Activated B cell treated with CpG ODN at 0.5 μM for 24 hours (primary cell): ENCODE measurements around the gene ADGRF1. TPM values are rescaled to one million over a fixed set of nuclear protein-coding genes. Genes with fewer than 3 reads are reported as not detected.

Source experiments
- ATAC-seq: fragments of 200-7000 bp; cut with Tn5 transposase; one replicate; pipeline ENCODE4 v1.10.0; 2021; ENCODE audit warnings: low read depth, mild to moderate bottlenecking, moderate library complexity
- CTCF ChIA-PET: fragments of 350-600 bp; sonication (Branson Sonifier 250); formaldehyde crosslinking; loops from one replicate; lab custom pipeline; 2021; ENCODE audit warnings: antibody characterized with exemption; lab: Charles Lee
- POLR2A ChIA-PET: fragments of 350-600 bp; sonication (Branson Sonifier 250); formaldehyde crosslinking; loops from one replicate; lab custom pipeline; 2021; ENCODE audit warnings: antibody characterized with exemption; lab: Charles Lee
- DNase-seq: peaks from one replicate; pipeline ENCODE4 v3.0.0; 2022
- H3K27ac Mint-ChIP-seq: one replicate; pipeline ENCODE4 v1.8.0; 2020; ENCODE audit warnings: mixed read lengths
- H3K27me3 Mint-ChIP-seq: one replicate; pipeline ENCODE4 v1.8.0; 2021; ENCODE audit warnings: mixed read lengths
- H3K36me3 Mint-ChIP-seq: one replicate; pipeline ENCODE4 v1.8.0; 2021; ENCODE audit warnings: low read depth, mixed read lengths
- H3K4me1 Mint-ChIP-seq: one replicate; pipeline ENCODE4 v1.8.0; 2021; ENCODE audit warnings: mixed read lengths
- H3K4me3 Mint-ChIP-seq: one replicate; pipeline ENCODE4 v1.8.0; 2020; ENCODE audit warnings: mild to moderate bottlenecking, mixed read lengths
- H3K9me3 Mint-ChIP-seq: one replicate; pipeline ENCODE4 v1.8.0; 2020; ENCODE audit warnings: mixed read lengths
- CTCF ChIP-seq: fragments of 200-600 bp; IDR thresholded peaks from one replicate; pipeline ENCODE4 v1.8.0; 2022; ENCODE audit warnings: antibody characterized with exemption, mild to moderate bottlenecking
- intact Hi-C: fragments of 100-400 bp; cut with micrococcal nuclease; formaldehyde crosslinking; loops from one replicate; pipeline ENCODE4 v1.15.1; 2024
- total RNA-seq: library from RNA; stranded (reverse); gene quantifications from 2 replicates; pipeline ENCODE4 v1.2.3, GENCODE V29; 2022

ADGRF1 gene
- total RNA-seq, 1 donor from 2014 or later = not detected

- peaks cover 4% of the 10 kb centered on the region for H3K27me3 Mint-ChIP-seq
- no peaks in the 10 kb centered on the region for H3K9me3 Mint-ChIP-seq
- H3K27ac Mint-ChIP-seq = no peak overlapping the region
- no peaks in the 10 kb centered on the region for H3K4me1 Mint-ChIP-seq
- no peak for ATAC-seq
- no peaks in the 10 kb centered on the region for H3K36me3 Mint-ChIP-seq
- no peak overlapping the region for H3K4me3 Mint-ChIP-seq
- ChIA-PET POLR2A (no interaction called here), CTCF (no interaction called here)
- no peak for DNase-seq
- TF ChIP-seq CTCF = no peak
- intact Hi-C loops = no loop called here
Measured at GRCh38 chr6:47029865-47030561, 12.1 kb downstream of the ADGRF1 start.

GRCh38 chr6:47028835-47029360 lies 13.2 kb downstream of the ADGRF1 start:
- intact Hi-C loops = no loop called here
- ATAC-seq = no peak
- CTCF ChIA-PET = no interaction called here

GRCh38 chr6:47027315-47027714 lies 14.8 kb downstream of the ADGRF1 start:
- TF ChIP-seq CTCF = no peak
- Mint-ChIP-seq H3K36me3 (no peaks in the 10 kb centered on the region), H3K9me3 (no peaks in the 10 kb centered on the region), H3K27ac (no peak overlapping the region), H3K4me1 (no peaks in the 10 kb centered on the region), H3K27me3 (no peaks in the 10 kb centered on the region), H3K4me3 (no peak overlapping the region)
- intact Hi-C loops = no loop called here
- ChIA-PET POLR2A (no interaction called here), CTCF (no interaction called here)
- ATAC-seq (no peak), DNase-seq (no peak)

More at GRCh38 chr6:47028835-47029360, 13.2 kb downstream of the ADGRF1 start:
- H3K27ac Mint-ChIP-seq = no peak overlapping the region
- H3K4me1 Mint-ChIP-seq = no peaks in the 10 kb centered on the region
- POLR2A ChIA-PET = no interaction called here
- H3K36me3 Mint-ChIP-seq = no peaks in the 10 kb centered on the region
- no peak for TF ChIP-seq CTCF
- no peaks in the 10 kb centered on the region for H3K9me3 Mint-ChIP-seq
- no peak overlapping the region for H3K4me3 Mint-ChIP-seq
- no peak for DNase-seq
- H3K27me3 Mint-ChIP-seq = no peaks in the 10 kb centered on the region

GRCh38 chr6:47026679-47027078 lies 15.5 kb downstream of the ADGRF1 start:
- TF ChIP-seq CTCF = no peak
- DNase-seq (no peak), ATAC-seq (no peak)
- POLR2A ChIA-PET = no interaction called here
- CTCF ChIA-PET = no interaction called here
- Mint-ChIP-seq H3K4me3 (no peak overlapping the region), H3K27ac (no peak overlapping the region), H3K27me3 (no peaks in the 10 kb centered on the region), H3K4me1 (no peaks in the 10 kb centered on the region), H3K9me3 (no peaks in the 10 kb centered on the region), H3K36me3 (no peaks in the 10 kb centered on the region)
- intact Hi-C loops = no loop called here

GRCh38 chr6:47023573-47023972 lies 18.6 kb downstream of the ADGRF1 start:
- ChIA-PET CTCF (no interaction called here), POLR2A (no interaction called here)
- Mint-ChIP-seq H3K9me3 (no peaks in the 10 kb centered on the region), H3K4me3 (no peak overlapping the region), H3K27me3 (no peaks in the 10 kb centered on the region), H3K36me3 (no peaks in the 10 kb centered on the region), H3K27ac (no peak overlapping the region), H3K4me1 (no peaks in the 10 kb centered on the region)
- ATAC-seq = no peak
- no peak for TF ChIP-seq CTCF
- no peak for DNase-seq
- intact Hi-C loops = no loop called here
